Memory B cell (primary cell): ENCODE measurements around the gene AMIGO3.
"Not testable (repeated sequence)": the region's sequence is repeated elsewhere in the genome, so short reads cannot be mapped to it uniquely, and the experiment has no call there.

Experiments used
- ATAC-seq: fragments of 150-1000 bp; cut with Tn5 transposase; 2 replicates; pipeline ENCODE4 v1.10.0; 2021; ENCODE audit warnings: low read depth, mild to moderate bottlenecking, moderate library complexity
- DNase-seq, 2 donors: peaks; one replicate each; pipeline ENCODE4 v3.0.0; 2022; ENCODE audit warnings: low spot score in 2 of 2
- H3K27ac Mint-ChIP-seq: one replicate; pipeline ENCODE4 v1.8.0; 2022; ENCODE audit warnings: mild to moderate bottlenecking, moderate library complexity, mixed read lengths
- H3K27me3 Mint-ChIP-seq: one replicate; pipeline ENCODE4 v1.8.0; 2022; ENCODE audit warnings: mixed read lengths
- H3K36me3 Mint-ChIP-seq: one replicate; pipeline ENCODE4 v1.8.0; 2022; ENCODE audit warnings: mild to moderate bottlenecking, mixed read lengths
- H3K4me1 Mint-ChIP-seq: one replicate; pipeline ENCODE4 v1.8.0; 2022; ENCODE audit warnings: mixed read lengths
- H3K4me3 Mint-ChIP-seq: one replicate; pipeline ENCODE4 v1.8.0; 2022; ENCODE audit warnings: mild to moderate bottlenecking, moderate library complexity, mixed read lengths
- H3K9me3 Mint-ChIP-seq: one replicate; pipeline ENCODE4 v1.8.0; 2022; ENCODE audit warnings: mixed read lengths

Gene AMIGO3, protein sequence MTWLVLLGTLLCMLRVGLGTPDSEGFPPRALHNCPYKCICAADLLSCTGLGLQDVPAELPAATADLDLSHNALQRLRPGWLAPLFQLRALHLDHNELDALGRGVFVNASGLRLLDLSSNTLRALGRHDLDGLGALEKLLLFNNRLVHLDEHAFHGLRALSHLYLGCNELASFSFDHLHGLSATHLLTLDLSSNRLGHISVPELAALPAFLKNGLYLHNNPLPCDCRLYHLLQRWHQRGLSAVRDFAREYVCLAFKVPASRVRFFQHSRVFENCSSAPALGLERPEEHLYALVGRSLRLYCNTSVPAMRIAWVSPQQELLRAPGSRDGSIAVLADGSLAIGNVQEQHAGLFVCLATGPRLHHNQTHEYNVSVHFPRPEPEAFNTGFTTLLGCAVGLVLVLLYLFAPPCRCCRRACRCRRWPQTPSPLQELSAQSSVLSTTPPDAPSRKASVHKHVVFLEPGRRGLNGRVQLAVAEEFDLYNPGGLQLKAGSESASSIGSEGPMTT

DNA sequence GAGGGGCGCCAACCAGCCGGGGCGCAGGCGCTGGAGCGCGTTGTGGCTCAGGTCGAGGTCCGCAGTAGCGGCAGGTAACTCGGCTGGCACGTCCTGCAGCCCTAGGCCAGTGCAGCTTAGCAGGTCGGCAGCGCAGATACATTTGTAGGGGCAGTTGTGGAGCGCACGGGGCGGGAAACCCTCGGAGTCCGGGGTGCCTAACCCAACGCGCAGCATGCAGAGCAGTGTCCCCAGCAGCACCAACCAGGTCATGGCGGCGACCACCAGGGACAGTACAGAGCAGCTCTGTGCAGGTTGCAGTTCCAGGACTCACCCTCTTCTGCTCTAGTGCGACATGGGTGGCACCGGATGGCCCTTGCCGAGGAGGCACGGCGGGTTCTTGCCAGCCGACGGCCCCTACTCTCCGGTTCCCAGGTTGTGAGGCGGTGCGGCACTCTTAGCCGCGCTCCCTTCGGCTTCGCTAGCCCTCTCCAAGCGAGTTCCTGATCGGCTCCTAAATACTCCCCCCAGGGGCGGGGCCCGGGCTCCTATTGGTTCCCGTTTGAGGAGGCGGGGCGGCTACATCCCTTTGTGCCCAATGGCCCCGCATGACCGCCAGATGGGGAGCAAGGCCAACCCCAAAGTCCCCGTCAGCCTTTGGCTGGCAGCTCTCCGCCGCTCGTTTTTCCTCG lies at the start of gene AMIGO3:
TSS of gene AMIGO3 (minus strand) at position 471 of the 671 bp plus-strand sequence. CDS start at position 252, 219 bp downstream.
- peak within 1 kb of the TSS; percentile 90 for H3K4me3 Mint-ChIP-seq
- DNase-seq (peak; percentile 90 to 92), ATAC-seq (peak; percentile 64)
- H3K27ac Mint-ChIP-seq = peak within 1 kb of the TSS; percentile 90
- H3K27me3 Mint-ChIP-seq = no peaks in the 10 kb centered on the region
- H3K36me3 Mint-ChIP-seq = peaks cover 2% of the 10 kb centered on the region
- H3K4me1 Mint-ChIP-seq = peaks cover 27% of the 10 kb centered on the region
- no peaks in the 10 kb centered on the region for H3K9me3 Mint-ChIP-seq

GRCh38 chr3:49763981-49764380 lies 44.5 kb upstream of the AMIGO3 start:
- Mint-ChIP-seq H3K4me1 (peaks cover 12% of the 10 kb centered on the region), H3K27ac (no peak overlapping the region), H3K9me3 (no peaks in the 10 kb centered on the region), H3K36me3 (peaks cover 11% of the 10 kb centered on the region), H3K4me3 (no peak overlapping the region), H3K27me3 (no peaks in the 10 kb centered on the region)
- DNase-seq (no peak), ATAC-seq (no peak)

DNA sequence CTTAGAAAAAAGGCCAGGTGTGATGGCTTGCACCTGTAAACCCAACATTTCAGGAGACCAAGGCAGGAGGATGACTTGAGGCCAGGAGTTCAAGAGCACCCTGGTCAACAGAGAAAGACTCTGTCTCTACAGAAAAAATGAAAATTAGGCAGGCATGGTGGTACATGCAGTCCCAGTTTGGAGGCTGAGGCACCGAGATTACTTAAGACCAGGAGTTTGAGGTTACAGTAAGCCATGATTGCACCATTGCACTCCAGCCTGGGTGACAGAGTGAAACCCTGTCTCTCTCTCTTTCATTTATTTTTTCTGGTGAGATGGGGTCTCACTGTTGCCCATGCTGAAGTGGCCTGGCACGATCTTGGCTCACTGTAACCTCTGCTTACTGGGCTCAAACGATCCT lies 42.2 kb upstream of the AMIGO3 start:
- Mint-ChIP-seq H3K4me3 (no peak overlapping the region), H3K27me3 (no peaks in the 10 kb centered on the region), H3K36me3 (peaks cover 12% of the 10 kb centered on the region), H3K4me1 (peaks cover 16% of the 10 kb centered on the region), H3K9me3 (no peaks in the 10 kb centered on the region), H3K27ac (no peak overlapping the region)
- ATAC-seq = no peak
- DNase-seq = no peak

DNA sequence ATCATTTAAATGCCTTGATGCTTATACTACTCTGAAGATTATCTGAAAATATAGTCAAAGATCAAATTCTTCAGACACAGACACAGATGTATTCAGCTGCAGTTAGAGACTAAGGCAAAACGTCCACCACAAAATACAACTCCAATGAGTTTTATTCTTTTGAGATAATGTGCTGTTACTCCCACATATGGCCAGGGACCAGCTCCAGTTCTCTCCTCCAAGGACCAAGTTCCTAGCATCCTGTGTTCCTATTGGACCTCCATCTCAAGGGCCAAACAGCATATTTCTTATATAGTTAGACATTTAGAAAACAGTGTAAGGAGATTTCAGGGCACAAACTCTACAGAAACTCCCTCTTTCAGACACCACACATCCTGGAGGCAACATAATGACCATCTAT lies 39.7 kb upstream of the AMIGO3 start:
- Mint-ChIP-seq H3K4me3 (no peak overlapping the region), H3K9me3 (no peaks in the 10 kb centered on the region), H3K4me1 (peaks cover 27% of the 10 kb centered on the region), H3K36me3 (peaks cover 11% of the 10 kb centered on the region), H3K27me3 (no peaks in the 10 kb centered on the region), H3K27ac (peak overlapping the region; percentile 65)
- ATAC-seq (no peak), DNase-seq (no peak)

- Mint-ChIP-seq H3K27me3 (no peaks in the 10 kb centered on the region), H3K9me3 (no peaks in the 10 kb centered on the region), H3K4me1 (peaks cover 36% of the 10 kb centered on the region), H3K36me3 (peaks cover 14% of the 10 kb centered on the region), H3K27ac (no peak overlapping the region), H3K4me3 (no peak overlapping the region)
- DNase-seq (no peak), ATAC-seq (no peak)
Measured at GRCh38 chr3:49757197-49757596, 37.7 kb upstream of the AMIGO3 start.

- H3K27me3 Mint-ChIP-seq = no peaks in the 10 kb centered on the region
- peaks cover 36% of the 10 kb centered on the region for H3K4me1 Mint-ChIP-seq
- no peak for ATAC-seq
- no peak overlapping the region for H3K27ac Mint-ChIP-seq
- H3K36me3 Mint-ChIP-seq = peaks cover 14% of the 10 kb centered on the region
- no peak overlapping the region for H3K4me3 Mint-ChIP-seq
- no peaks in the 10 kb centered on the region for H3K9me3 Mint-ChIP-seq
- DNase-seq = no peak
Measured at GRCh38 chr3:49756036-49756435, 36.6 kb upstream of the AMIGO3 start.

DNA sequence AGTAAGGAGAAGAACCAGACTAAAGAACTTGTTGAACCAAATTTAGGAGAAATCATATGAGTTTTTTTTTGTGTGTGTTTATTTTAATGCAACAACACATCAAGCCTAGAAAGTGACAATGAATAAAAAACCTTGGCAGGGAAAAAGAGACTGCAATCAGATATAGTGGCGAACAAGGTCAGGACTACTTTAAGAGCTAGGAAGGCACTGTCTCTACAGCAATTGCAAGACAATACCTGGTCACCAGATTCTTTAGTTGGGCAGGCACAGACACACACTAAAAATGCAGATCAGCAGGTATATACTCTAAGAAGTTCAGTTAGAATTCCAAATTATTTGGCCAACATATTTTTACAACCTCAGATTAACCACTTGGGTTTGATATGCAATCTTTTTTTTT lies 35.1 kb upstream of the AMIGO3 start:
- DNase-seq (no peak), ATAC-seq (no peak)
- Mint-ChIP-seq H3K27ac (no peak overlapping the region), H3K36me3 (peaks cover 15% of the 10 kb centered on the region), H3K27me3 (no peaks in the 10 kb centered on the region), H3K4me1 (peaks cover 35% of the 10 kb centered on the region), H3K9me3 (no peaks in the 10 kb centered on the region), H3K4me3 (no peak overlapping the region)

- Mint-ChIP-seq H3K4me1 (peaks cover 26% of the 10 kb centered on the region), H3K9me3 (no peaks in the 10 kb centered on the region), H3K36me3 (peaks cover 18% of the 10 kb centered on the region), H3K27me3 (no peaks in the 10 kb centered on the region), H3K4me3 (no peak overlapping the region), H3K27ac (no peak overlapping the region)
- DNase-seq = no peak
- no peak for ATAC-seq
Measured at GRCh38 chr3:49751501-49751900, 32.0 kb upstream of the AMIGO3 start.

DNA sequence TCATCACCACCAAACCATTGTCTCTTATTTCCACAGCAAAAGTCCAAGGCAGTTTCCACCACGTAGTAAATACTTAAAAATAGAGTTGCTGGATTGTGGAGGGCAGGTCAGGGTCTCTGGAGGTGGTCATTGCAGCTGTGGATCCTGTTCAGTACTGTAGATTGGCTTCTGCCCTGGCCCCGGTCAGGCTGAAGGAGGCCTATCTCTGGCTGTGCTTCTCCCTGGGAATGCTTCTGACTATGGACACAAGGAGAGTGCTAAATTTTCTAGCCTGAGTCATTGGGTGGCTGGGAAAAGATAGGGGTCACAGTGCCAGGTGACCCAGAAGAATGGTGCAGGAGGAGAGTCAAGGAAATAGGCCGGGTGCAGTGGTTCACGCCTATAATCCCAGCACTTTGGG lies 30.6 kb upstream of the AMIGO3 start:
- DNase-seq = no peak
- Mint-ChIP-seq H3K27me3 (no peaks in the 10 kb centered on the region), H3K9me3 (no peaks in the 10 kb centered on the region)

GRCh38 chr3:49748874-49749273 lies 29.4 kb upstream of the AMIGO3 start:
- peaks cover 18% of the 10 kb centered on the region for H3K4me1 Mint-ChIP-seq
- H3K27me3 Mint-ChIP-seq, H3K27ac Mint-ChIP-seq, DNase-seq, H3K9me3 Mint-ChIP-seq, ATAC-seq, H3K4me3 Mint-ChIP-seq: not testable (repeated sequence)
- peaks cover 20% of the 10 kb centered on the region for H3K36me3 Mint-ChIP-seq

More for the DNA sequence above, 30.6 kb upstream of the AMIGO3 start:
- Mint-ChIP-seq H3K4me3 (no peak overlapping the region), H3K36me3 (peaks cover 16% of the 10 kb centered on the region), H3K27ac (no peak overlapping the region), H3K4me1 (peaks cover 22% of the 10 kb centered on the region)
- ATAC-seq = no peak

- DNase-seq = no peak
- ATAC-seq = no peak
- Mint-ChIP-seq H3K27me3 (no peaks in the 10 kb centered on the region), H3K27ac (no peak overlapping the region), H3K36me3 (peaks cover 16% of the 10 kb centered on the region), H3K4me3 (no peak overlapping the region), H3K9me3 (no peaks in the 10 kb centered on the region), H3K4me1 (peaks cover 15% of the 10 kb centered on the region)
Measured at GRCh38 chr3:49747792-49748480, 28.5 kb upstream of the AMIGO3 start.

GRCh38 chr3:49745986-49746385 lies 26.5 kb upstream of the AMIGO3 start:
- no peak for DNase-seq
- H3K36me3 Mint-ChIP-seq = peaks cover 16% of the 10 kb centered on the region
- ATAC-seq = no peak
- no peak overlapping the region for H3K27ac Mint-ChIP-seq
- H3K4me1 Mint-ChIP-seq = peaks cover 14% of the 10 kb centered on the region
- no peak overlapping the region for H3K4me3 Mint-ChIP-seq
- H3K9me3 Mint-ChIP-seq = no peaks in the 10 kb centered on the region
- no peaks in the 10 kb centered on the region for H3K27me3 Mint-ChIP-seq

- Mint-ChIP-seq H3K4me3 (no peak overlapping the region), H3K4me1 (peaks cover 5% of the 10 kb centered on the region), H3K9me3 (no peaks in the 10 kb centered on the region), H3K27me3 (no peaks in the 10 kb centered on the region), H3K36me3 (peaks cover 22% of the 10 kb centered on the region), H3K27ac (no peak overlapping the region)
- no peak for ATAC-seq
- no peak for DNase-seq
Measured at GRCh38 chr3:49740427-49740826, 20.9 kb upstream of the AMIGO3 start.
